Mucosa of gallbladder (tissue), 1 donor: ENCODE results near the gene SARM1. TPM values are rescaled to one million over a fixed set of nuclear protein-coding genes. Genes with fewer than 3 reads are reported as not detected.
A peak's percentile ranks its signal among the peaks of the same experiment; 100 is the strongest.
"Not testable (repeated sequence)": the region's sequence is repeated elsewhere in the genome, so short reads cannot be mapped to it uniquely, and the experiment has no call there.

Source experiments
- DNase-seq: peaks from one replicate; pipeline ENCODE4 v3.0.0-alpha.2; 2020; ENCODE audit warnings: low spot score
- total RNA-seq: library from RNA; stranded (reverse); gene quantifications from one replicate; pipeline ENCODE4 v1.2.1, GENCODE V29; 2021
- donor health status: DM: no; HTN: no; CAD: no.

Gene SARM1
- 27.8 TPM for total RNA-seq

- peak; percentile 82 for DNase-seq
Measured at GRCh38 chr17:28371245-28372202, at the start of gene SARM1. Gene SARM1, plus strand, starts transcription at chr17:28371694. Its CDS starts 339 bp downstream, at chr17:28372033.

GRCh38 chr17:28324267-28324745, 47.2 kb upstream of the SARM1 start:
- DNase-seq, result peak; percentile 38

GRCh38 chr17:28324781-28325180, 46.7 kb upstream of the SARM1 start:
- DNase-seq, result no peak

GRCh38 chr17:28325211-28325610, 46.3 kb upstream of the SARM1 start:
- no peak for DNase-seq

DNA sequence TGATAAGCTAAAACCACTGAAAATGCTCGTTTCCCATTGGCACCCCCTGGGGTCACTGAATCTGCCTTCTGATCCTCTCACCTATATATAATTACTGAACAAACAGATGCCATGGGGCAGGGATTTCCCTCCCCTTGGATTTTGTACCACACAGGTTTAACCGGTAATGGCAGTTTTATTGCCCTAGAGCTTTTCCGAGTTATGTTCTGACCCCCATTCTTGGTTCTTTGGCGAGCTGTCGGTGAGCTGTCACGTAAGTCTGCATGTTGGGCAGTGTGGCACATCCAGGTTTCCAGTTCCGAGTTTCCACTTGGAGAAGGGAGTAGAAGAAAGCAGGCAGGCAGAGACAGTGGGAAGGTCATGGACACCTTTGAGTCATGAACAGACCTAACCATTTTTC, 45.4 kb upstream of the SARM1 start:
- peak; percentile 40 for DNase-seq

GRCh38 chr17:28327031-28327607, 44.4 kb upstream of the SARM1 start:
- no peak for DNase-seq

DNA sequence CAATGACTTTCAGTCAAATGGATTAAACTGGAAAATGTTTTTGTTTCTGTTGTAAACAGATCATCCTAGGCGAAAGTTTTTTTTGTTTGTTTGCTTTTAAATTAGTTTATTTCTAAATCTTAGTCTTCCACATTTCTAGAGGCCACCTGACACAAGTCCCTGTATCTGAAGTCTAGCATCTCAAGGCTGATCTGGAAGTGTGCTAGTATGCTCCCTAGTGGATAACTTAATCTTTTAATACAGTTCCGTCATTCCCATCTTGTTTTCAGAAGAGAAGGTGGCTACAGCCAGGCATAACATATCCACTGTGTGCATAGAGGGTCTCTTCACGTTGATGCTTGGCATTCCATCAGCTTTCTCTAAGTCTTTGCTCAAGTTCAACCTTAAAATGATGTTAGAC, 43.8 kb upstream of the SARM1 start:
- no peak for DNase-seq

DNA sequence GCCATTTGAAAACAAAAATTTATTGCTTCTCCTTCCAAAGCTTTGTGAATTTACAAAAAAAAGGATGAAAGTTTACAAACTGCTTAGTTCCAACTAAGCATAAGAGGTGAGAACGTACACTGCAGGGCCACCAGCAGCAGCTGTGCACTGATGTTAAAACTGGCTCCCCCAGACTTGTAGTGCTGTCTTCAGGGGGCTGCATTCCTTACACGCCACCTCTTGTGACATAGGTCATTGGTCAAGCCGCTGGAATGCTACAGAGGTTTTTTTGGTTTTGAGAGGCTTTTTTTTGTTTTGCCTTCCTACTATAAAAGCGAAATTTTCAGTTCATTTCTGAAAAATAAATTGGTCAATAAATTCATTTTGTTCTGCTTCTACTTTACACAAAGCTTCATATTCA, 43.2 kb upstream of the SARM1 start:
- no peak for DNase-seq

DNA sequence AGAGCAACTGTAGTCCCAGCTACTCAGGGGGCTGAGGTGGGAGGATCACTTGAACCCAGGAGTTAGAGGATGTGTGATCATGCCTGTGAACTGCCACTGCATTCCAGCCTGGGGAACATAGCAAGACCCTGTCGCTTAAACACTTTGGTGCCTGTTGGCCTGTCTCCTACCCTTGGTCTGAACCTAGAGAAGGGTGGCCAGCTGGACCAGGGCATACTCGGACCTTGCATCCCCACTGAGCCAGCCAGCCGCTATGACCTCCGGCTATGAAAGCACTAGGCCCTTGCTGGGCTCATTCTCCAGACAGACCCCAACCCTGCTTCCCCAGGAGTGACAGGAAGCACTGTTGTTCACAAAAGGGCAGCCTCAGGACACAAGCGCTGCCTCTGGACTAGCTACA, 40.8 kb upstream of the SARM1 start:
- no peak for DNase-seq

- DNase-seq, result no peak
Measured at GRCh38 chr17:28331891-28332420, 39.5 kb upstream of the SARM1 start.

GRCh38 chr17:28333083-28333746, 38.3 kb upstream of the SARM1 start:
- no peak for DNase-seq

- no peak for DNase-seq
Measured at GRCh38 chr17:28334171-28334570, 37.3 kb upstream of the SARM1 start.

- DNase-seq, result no peak
Measured at GRCh38 chr17:28334666-28335200, 36.8 kb upstream of the SARM1 start.

GRCh38 chr17:28335201-28335958, 36.1 kb upstream of the SARM1 start, which contains the start of the genes IFT20 and TNFAIP1:
Gene IFT20, minus strand, starts transcription at chr17:28335472. Its CDS starts 3,487 bp downstream, at chr17:28331985.
Gene TNFAIP1, plus strand, starts transcription at chr17:28335761. Its CDS starts 3,761 bp downstream, at chr17:28339522.
- DNase-seq, result peak; percentile 99

- DNase-seq, result peak; percentile 36
Measured at GRCh38 chr17:28335959-28336871, 35.3 kb upstream of the SARM1 start.

DNA sequence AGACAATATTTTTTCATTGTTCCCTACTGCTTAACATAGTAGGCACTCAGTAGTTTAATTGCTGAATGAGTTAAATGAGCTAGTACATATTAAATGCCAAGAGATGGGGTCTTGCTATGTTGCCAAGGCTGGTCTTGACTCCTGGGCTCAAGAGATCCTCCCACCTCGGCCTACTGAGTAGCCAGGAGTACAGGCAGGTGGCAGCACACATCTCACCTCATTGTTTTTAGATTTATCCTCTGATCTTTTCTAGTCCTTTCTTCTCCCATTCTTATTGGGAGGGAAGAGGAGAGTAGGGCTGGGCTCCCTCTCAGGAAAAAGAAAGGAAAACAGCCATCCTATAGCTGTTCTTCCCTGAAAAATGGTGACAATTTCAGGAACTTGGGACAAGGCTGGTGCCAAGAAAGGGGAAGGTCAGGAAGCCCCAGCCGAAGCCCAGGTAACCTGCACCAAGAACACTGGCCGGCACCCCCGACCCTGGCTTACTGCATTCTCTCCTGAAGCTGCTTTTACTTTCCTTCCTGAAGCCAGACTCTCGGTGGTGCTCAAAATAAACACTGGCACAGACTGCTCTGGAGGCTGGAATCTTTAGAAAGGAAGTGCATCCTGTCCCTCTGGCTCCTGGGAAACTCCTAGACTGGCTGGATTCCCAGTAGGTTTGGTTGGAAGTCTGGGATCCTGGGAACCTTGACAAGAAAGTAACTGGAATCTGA, 33.3 kb upstream of the SARM1 start:
- no peak for DNase-seq

- DNase-seq, result not testable (repeated sequence)
Measured at GRCh38 chr17:28338769-28339212, 32.7 kb upstream of the SARM1 start.

- no peak for DNase-seq
Measured at GRCh38 chr17:28339431-28339830, 32.1 kb upstream of the SARM1 start.

- DNase-seq, result no peak
Measured at GRCh38 chr17:28340374-28340773, 31.1 kb upstream of the SARM1 start.
